ENCODE data around the gene ADGRG2. TPM values are rescaled to one million over a fixed set of nuclear protein-coding genes. Genes with fewer than 3 reads are reported as not detected.

ADGRG2 gene
- total and polyA plus RNA-seq, 3 donors from 2014 or later = 5.0 to 17.2 (median 5.8) TPM

DNA sequence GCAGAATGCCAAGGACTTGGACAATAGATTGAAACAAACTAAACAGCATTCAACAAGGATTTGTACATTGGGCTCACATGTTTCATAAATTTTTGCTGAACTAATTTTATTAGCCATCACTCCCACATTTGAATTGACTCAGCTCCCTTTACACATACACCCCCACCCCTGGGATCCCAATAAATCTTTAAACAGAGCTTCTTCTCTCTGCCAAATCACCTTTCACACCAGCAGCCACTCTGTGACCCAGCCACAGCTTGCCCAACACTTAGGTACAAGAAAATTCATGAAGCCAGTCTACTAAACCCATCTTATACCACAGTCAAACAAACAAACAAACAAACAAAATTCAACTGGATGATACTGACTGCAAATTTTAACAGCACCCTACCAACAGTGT, 159.9 kb downstream of the ADGRG2 start:
- Histone ChIP-seq H3K36me3 (ENCODE audit: low read depth, missing control alignments) (no peaks in the 10 kb centered on the region), H3K27ac (no peak overlapping the region), H3K4me1 (no peaks in the 10 kb centered on the region), H3K4me3 (no peak overlapping the region), H3K27me3 (no peaks in the 10 kb centered on the region), H3K9me3 (no peaks in the 10 kb centered on the region)
- TF ChIP-seq, protein P1, sequence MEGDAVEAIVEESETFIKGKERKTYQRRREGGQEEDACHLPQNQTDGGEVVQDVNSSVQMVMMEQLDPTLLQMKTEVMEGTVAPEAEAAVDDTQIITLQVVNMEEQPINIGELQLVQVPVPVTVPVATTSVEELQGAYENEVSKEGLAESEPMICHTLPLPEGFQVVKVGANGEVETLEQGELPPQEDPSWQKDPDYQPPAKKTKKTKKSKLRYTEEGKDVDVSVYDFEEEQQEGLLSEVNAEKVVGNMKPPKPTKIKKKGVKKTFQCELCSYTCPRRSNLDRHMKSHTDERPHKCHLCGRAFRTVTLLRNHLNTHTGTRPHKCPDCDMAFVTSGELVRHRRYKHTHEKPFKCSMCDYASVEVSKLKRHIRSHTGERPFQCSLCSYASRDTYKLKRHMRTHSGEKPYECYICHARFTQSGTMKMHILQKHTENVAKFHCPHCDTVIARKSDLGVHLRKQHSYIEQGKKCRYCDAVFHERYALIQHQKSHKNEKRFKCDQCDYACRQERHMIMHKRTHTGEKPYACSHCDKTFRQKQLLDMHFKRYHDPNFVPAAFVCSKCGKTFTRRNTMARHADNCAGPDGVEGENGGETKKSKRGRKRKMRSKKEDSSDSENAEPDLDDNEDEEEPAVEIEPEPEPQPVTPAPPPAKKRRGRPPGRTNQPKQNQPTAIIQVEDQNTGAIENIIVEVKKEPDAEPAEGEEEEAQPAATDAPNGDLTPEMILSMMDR (IDR thresholded peaks at IDR 0.05) = no peak
- no peak for TF ChIP-seq POLR2A (IDR thresholded peaks at IDR 0.05)
- intact Hi-C loops (cut with DNase I; ENCODE audit: low total_unique reads) = no loop called here
- no peak for DNase-seq

DNA sequence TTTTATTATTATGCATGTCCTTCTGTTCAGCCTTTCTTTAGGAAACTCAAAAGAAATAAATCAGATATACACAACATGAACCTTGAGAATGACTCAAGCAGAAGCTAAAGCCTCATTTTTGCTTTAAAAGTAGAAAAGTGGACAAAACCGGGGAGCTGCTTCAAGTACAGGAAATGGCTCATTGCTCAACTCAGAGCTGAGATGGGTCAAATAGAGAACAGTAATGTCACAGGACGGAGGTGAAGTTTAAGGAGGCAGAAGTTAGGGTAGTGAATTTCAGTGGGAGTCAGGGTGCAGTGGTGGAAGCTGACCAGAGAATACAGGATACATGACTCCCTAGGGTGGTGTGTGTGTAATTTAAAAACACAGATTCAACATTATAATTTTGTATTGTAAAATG, 160.6 kb downstream of the ADGRG2 start:
- H3K27ac ChIP-seq = no peak overlapping the region
- no peak overlapping the region for H3K4me3 ChIP-seq
- no peak for TF ChIP-seq POLR2A (IDR thresholded peaks at IDR 0.05)
- TF ChIP-seq, protein P1 (IDR thresholded peaks at IDR 0.05) = no peak
- no peaks in the 10 kb centered on the region for H3K4me1 ChIP-seq
- 69 to 76% methylated on average over 2 of the region's 2 CpGs for WGBS, 2 donors
- intact Hi-C loops (cut with DNase I; ENCODE audit: low total_unique reads) = no loop called here
- DNase-seq = no peak
- H3K36me3 ChIP-seq (ENCODE audit: low read depth, missing control alignments) = no peaks in the 10 kb centered on the region
- H3K9me3 ChIP-seq = no peaks in the 10 kb centered on the region
- H3K27me3 ChIP-seq = no peaks in the 10 kb centered on the region

DNA sequence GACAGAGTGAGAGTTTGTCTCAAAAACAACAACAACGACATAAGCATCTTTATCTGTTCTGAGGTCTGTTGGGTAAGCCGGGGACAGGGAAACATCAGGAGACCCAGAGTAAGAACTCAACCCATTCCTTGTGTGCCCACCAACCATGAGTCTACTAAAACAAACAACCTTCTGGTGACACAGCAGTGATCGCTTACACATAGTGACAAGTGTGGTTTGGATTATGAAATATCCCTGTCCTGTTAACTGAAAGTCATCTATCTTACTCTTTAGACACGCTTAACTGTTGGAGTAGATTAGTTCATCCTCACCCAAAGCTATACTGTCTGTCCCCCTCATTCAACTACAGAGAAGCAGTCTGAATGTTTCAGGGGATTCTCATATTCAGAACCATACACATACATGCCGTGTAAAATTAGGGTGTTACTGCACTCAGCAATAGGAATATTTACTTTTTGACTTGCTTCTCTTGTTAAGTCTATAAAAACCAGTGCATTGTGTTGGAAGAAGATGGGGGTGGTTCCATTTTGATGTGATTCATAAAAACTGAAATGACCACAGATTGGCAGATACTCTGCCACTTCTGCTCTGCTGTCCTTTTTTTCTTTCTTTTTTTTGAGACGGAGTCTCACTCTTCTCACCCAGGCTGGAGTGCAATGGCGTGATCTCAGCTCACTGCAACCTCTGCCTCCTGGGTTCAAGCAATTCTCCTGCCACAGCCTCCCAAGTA, 165.8 kb downstream of the ADGRG2 start:
- WGBS, 2 donors = 76 to 94% methylated on average over 3 to 7 of the region's 7 CpGs
- H3K4me1 ChIP-seq = no peaks in the 10 kb centered on the region

DNA sequence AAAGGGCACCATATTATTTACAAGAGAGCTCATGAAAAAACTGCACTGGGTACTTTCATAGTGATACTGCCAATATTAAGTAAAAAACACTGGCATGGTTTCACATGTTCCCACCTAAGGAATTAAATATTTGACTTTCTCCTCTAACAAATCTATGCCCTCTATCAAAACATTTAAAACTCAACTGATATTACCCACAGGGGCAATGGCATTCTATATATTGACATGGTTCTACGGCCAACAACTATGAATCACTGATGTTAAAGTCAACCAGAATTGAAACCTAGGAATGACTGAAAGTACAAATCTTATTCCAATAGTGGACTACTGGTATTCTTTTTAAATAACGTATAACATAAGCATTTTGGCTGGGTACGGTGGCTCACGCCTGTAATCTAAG, 166.6 kb downstream of the ADGRG2 start:
- Histone ChIP-seq H3K27ac (no peak overlapping the region), H3K4me1 (no peaks in the 10 kb centered on the region), H3K36me3 (ENCODE audit: low read depth, missing control alignments) (no peaks in the 10 kb centered on the region), H3K27me3 (no peaks in the 10 kb centered on the region), H3K9me3 (no peaks in the 10 kb centered on the region), H3K4me3 (no peak overlapping the region)
- DNase-seq = no peak
- intact Hi-C loops (cut with DNase I; ENCODE audit: low total_unique reads) = no loop called here
- WGBS, 2 donors = 96 to 100% methylated on average over 4 of the region's 4 CpGs
- TF ChIP-seq, protein P1 (IDR thresholded peaks at IDR 0.05) = no peak
- TF ChIP-seq POLR2A (IDR thresholded peaks at IDR 0.05) = no peak

More for the DNA sequence above, 165.8 kb downstream of the ADGRG2 start:
- H3K27ac ChIP-seq = no peak overlapping the region
- H3K4me3 ChIP-seq = no peak overlapping the region
- H3K36me3 ChIP-seq (ENCODE audit: low read depth, missing control alignments) = no peaks in the 10 kb centered on the region
- TF ChIP-seq POLR2A (IDR thresholded peaks at IDR 0.05) = no peak
- TF ChIP-seq, protein P1 (IDR thresholded peaks at IDR 0.05) = no peak
- intact Hi-C loops (cut with DNase I; ENCODE audit: low total_unique reads) = no loop called here
- no peaks in the 10 kb centered on the region for H3K27me3 ChIP-seq
- H3K9me3 ChIP-seq = no peaks in the 10 kb centered on the region
- no peak for DNase-seq

DNA sequence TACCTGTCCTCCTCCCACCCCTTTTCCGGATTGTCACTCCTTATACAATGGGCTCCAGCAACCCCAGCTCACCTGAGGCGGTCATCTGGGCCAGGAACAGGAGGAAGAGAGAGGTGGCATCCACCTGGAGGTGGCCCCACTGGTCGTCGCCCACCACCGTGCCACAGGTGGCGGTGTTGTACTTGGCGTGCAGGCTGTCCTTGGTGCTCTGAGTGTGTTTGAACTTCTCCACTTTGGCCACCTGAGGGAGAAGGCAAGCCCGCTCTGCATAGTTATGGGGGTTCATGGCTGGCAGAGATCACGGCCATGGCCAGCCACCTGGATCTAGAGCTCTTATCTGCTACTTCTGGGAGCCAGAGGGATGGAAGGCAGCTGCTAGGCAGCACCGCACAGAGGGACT, 171.2 kb downstream of the ADGRG2 start:
- no peaks in the 10 kb centered on the region for H3K4me1 ChIP-seq
- intact Hi-C loops (cut with DNase I; ENCODE audit: low total_unique reads) = no loop called here
- WGBS, 2 donors = 100% methylated on average over 2 to 3 of the region's 10 CpGs

More for the DNA sequence above, 171.2 kb downstream of the ADGRG2 start:
- Histone ChIP-seq H3K27ac (no peak overlapping the region), H3K4me3 (no peak overlapping the region), H3K36me3 (ENCODE audit: low read depth, missing control alignments) (no peaks in the 10 kb centered on the region), H3K9me3 (no peaks in the 10 kb centered on the region), H3K27me3 (no peaks in the 10 kb centered on the region)
- no peak for TF ChIP-seq POLR2A (IDR thresholded peaks at IDR 0.05)
- TF ChIP-seq, protein P1 (IDR thresholded peaks at IDR 0.05) = no peak
- no peak for DNase-seq

Data from testis (tissue), 3 donors.